IMR-90 (cell line): ENCODE results near the gene SRSF3. TPM values are rescaled to one million over a fixed set of nuclear protein-coding genes. Genes with fewer than 3 reads are reported as not detected.

ENCODE experiments used
- ATAC-seq: fragments of 200-7000 bp; cut with Tn5 transposase; 2 replicates; pipeline ENCODE4 v1.9.1; 2020; ENCODE audit warnings: low read depth, mild to moderate bottlenecking, moderate library complexity
- BruUV-seq: library from RNA; stranded (reverse); fragments of 400-500 nt; replicated peaks from 2 replicates; lab custom pipeline; 2021; lab: Mats Ljungman, UMichigan
- CTCF ChIA-PET: fragments of 300-600 bp; formaldehyde crosslinking; extraction: SDS; loops from one replicate; lab custom pipeline; 2021; ENCODE audit warnings: antibody characterized with exemption; lab: Yijun Ruan, JAX
- POLR2A ChIA-PET: fragments of 300-600 bp; sonication (Branson Sonifier 250); formaldehyde crosslinking; loops from one replicate; lab custom pipeline; 2022; ENCODE audit warnings: antibody characterized with exemption; ENCODE audit not compliant: unreplicated experiment; lab: Charles Lee
- DNase-seq: peaks from one replicate; pipeline ENCODE4 v3.0.0; 2013
- H2AFZ ChIP-seq: replicated peaks from 2 replicates; pipeline ENCODE3; 2013; ENCODE audit warnings: low read length, mild to moderate bottlenecking; ENCODE audit not compliant: poor library complexity
- H2AK5ac ChIP-seq: 2 replicates; pipeline ENCODE4 v1.6.1; 2013; ENCODE audit warnings: low read depth, low read length, inconsistent platforms
- H2AK9ac ChIP-seq: replicated peaks from 2 replicates; pipeline ENCODE3; 2013; ENCODE audit warnings: mild to moderate bottlenecking, low read depth, low read length, moderate library complexity; ENCODE audit not compliant: poor library complexity
- H2BK120ac ChIP-seq: 2 replicates; pipeline ENCODE4 v1.6.1; 2013; ENCODE audit warnings: low read depth, low read length, inconsistent platforms
- H2BK15ac ChIP-seq: 3 replicates; pipeline ENCODE4 v1.6.1; 2013; ENCODE audit warnings: low read depth, low read length, inconsistent platforms
- H2BK20ac ChIP-seq: 2 replicates; pipeline ENCODE4 v1.6.1; 2013; ENCODE audit warnings: low read depth, mild to moderate bottlenecking, inconsistent platforms, low read length, moderate library complexity
- H2BK5ac ChIP-seq: 2 replicates; pipeline ENCODE4 v1.6.1; 2013; ENCODE audit warnings: mild to moderate bottlenecking, low read depth, low read length, inconsistent platforms; ENCODE audit not compliant: poor library complexity, severe bottlenecking
- H3K14ac ChIP-seq: replicated peaks from 2 replicates; pipeline ENCODE4 v1.6.1; 2013; ENCODE audit warnings: low read depth, low read length, inconsistent platforms
- H3K18ac ChIP-seq: 2 replicates; pipeline ENCODE4 v1.6.1; 2013; ENCODE audit warnings: low read depth, low read length, control low read depth
- H3K23ac ChIP-seq: 2 replicates; pipeline ENCODE4 v1.6.1; 2013; ENCODE audit warnings: low read depth, low read length, inconsistent platforms
- H3K27ac ChIP-seq: 2 replicates; pipeline ENCODE4 v1.5.1; 2013; ENCODE audit warnings: mild to moderate bottlenecking, control low read depth, low read length; ENCODE audit not compliant: insufficient read depth
- H3K27me3 ChIP-seq: 2 replicates; pipeline ENCODE4 v1.6.1; 2013; ENCODE audit warnings: low read length; ENCODE audit not compliant: control insufficient read depth, insufficient read depth
- H3K36me3 ChIP-seq: 2 replicates; pipeline ENCODE4 v1.6.1; 2013; ENCODE audit warnings: low read length, mixed read lengths; ENCODE audit not compliant: control insufficient read depth, insufficient read depth
- H3K4ac ChIP-seq: 2 replicates; pipeline ENCODE4 v1.6.1; 2013; ENCODE audit warnings: low read depth, low read length, inconsistent platforms
- H3K4me1 ChIP-seq: 2 replicates; pipeline ENCODE4 v1.6.1; 2013; ENCODE audit warnings: low read length, mixed read lengths; ENCODE audit not compliant: control insufficient read depth, insufficient read depth
- H3K4me2 ChIP-seq: 2 replicates; pipeline ENCODE4 v1.6.1; 2013; ENCODE audit warnings: low read depth, mild to moderate bottlenecking, control low read depth, low read length, moderate library complexity
- H3K4me3 ChIP-seq: 2 replicates; pipeline ENCODE4 v1.5.1; 2013; ENCODE audit warnings: low read depth, mild to moderate bottlenecking, control low read depth, low read length, moderate library complexity; ENCODE audit not compliant: insufficient read depth
- H3K56ac ChIP-seq: 2 replicates; pipeline ENCODE4 v1.6.1; 2013; ENCODE audit warnings: low read length, inconsistent platforms; ENCODE audit not compliant: insufficient read depth; ENCODE audit errors: extremely low read depth
- H3K79me1 ChIP-seq, 2 experiments: 2 replicates each; pipeline ENCODE4 v1.6.1; 2013; ENCODE audit warnings: low read length in 2 of 2, inconsistent platforms in 1 of 2, low read depth in 1 of 2
- H3K9ac ChIP-seq: 2 replicates; pipeline ENCODE4 v1.6.1; 2013; ENCODE audit warnings: low read depth, low read length, control low read depth
- H3K9me1 ChIP-seq: 2 replicates; pipeline ENCODE4 v1.6.1; 2013; ENCODE audit warnings: low read length, inconsistent platforms; ENCODE audit not compliant: insufficient read depth
- H3K9me3 ChIP-seq: 2 replicates; pipeline ENCODE4 v1.6.1; 2013; ENCODE audit warnings: low read length; ENCODE audit not compliant: control insufficient read depth, insufficient read depth
- H4K20me1 ChIP-seq: 2 replicates; pipeline ENCODE4 v1.6.1; 2013; ENCODE audit warnings: low read length, inconsistent platforms; ENCODE audit not compliant: insufficient read depth
- H4K5ac ChIP-seq: 2 replicates; pipeline ENCODE4 v1.6.1; 2013; ENCODE audit warnings: mild to moderate bottlenecking, low read depth, low read length, control low read depth
- H4K8ac ChIP-seq, 2 experiments: 2 replicates each; pipeline ENCODE4 v1.6.1; 2013; ENCODE audit warnings: low read depth in 2 of 2, low read length in 2 of 2, control low read depth in 1 of 2, inconsistent platforms in 1 of 2
- H4K91ac ChIP-seq: 2 replicates; pipeline ENCODE4 v1.6.1; 2013; ENCODE audit warnings: low read depth, low read length, inconsistent platforms; ENCODE audit not compliant: insufficient read depth
- CHD1 ChIP-seq: IDR thresholded peaks from 2 replicates; pipeline ENCODE4 v1.6.1; 2012; ENCODE audit warnings: low read depth, low read length, improper control_type of control experiment
- POLR2A ChIP-seq: IDR thresholded peaks from 2 replicates; pipeline ENCODE4 v1.6.1; 2012; ENCODE audit warnings: mild to moderate bottlenecking, low read depth, low read length
- RAD21 ChIP-seq: IDR thresholded peaks from 2 replicates; pipeline ENCODE4 v1.6.1; 2012; ENCODE audit warnings: low read length, improper control_type of control experiment
- RCOR1 ChIP-seq: IDR thresholded peaks from 2 replicates; pipeline ENCODE4 v1.6.1; 2012; ENCODE audit warnings: mild to moderate bottlenecking, low read length, improper control_type of control experiment; ENCODE audit not compliant: insufficient replicate concordance
- RFX5 ChIP-seq: IDR thresholded peaks from 2 replicates; pipeline ENCODE4 v1.8.0; 2012; ENCODE audit warnings: low read depth, mild to moderate bottlenecking, low read length, moderate library complexity
- USF2 ChIP-seq: fragments of 150-350 bp; IDR thresholded peaks from 2 replicates; pipeline ENCODE4 v1.6.1; 2017; ENCODE audit warnings: mild to moderate bottlenecking, antibody characterized with exemption, low read length, low read depth
- WGBS, 2 experiments: methylation state at CpG; one replicate each; pipeline versions ENCODE4 v1.1.5 to v1.1.7; 2013; ENCODE audit warnings: missing lambda C conversion rate in 2 of 2; ENCODE audit not compliant: insufficient read length in 1 of 2; ENCODE audit errors: extremely low coverage in 2 of 2; 5-methylcytosine and 5-hydroxymethylcytosine counted together
- dilution Hi-C: fragments of 300-500 bp; cut with HindIII; formaldehyde crosslinking; loops from one replicate; pipeline ENCODE4 v1.14.3; 2018; ENCODE audit warnings: low sequenced_read_pairs; ENCODE audit not compliant: unreplicated experiment
- in situ Hi-C: fragments of 300-500 bp; cut with MboI; formaldehyde crosslinking; loops from 3 replicates; pipeline ENCODE4 v1.14.3; 2019; ENCODE audit warnings: low sequenced_read_pairs, inconsistent platforms, mixed read lengths
- intact Hi-C: fragments of 100-400 bp; cut with micrococcal nuclease; formaldehyde crosslinking; loops from 2 replicates; pipeline ENCODE4 v1.10.0; 2022
- polyA plus RNA-seq, 3 experiments: library from polyadenylated mRNA; depleted of rRNA; stranded (reverse); fragments of >200 nt; gene quantifications; 2 replicates each; pipeline ENCODE4 v1.2.3, GENCODE V29; 2012; ENCODE audit warnings: low replicate concordance in 1 of 3
- total RNA-seq: library from RNA; depleted of rRNA; stranded (reverse); fragments of >200 nt; gene quantifications from 2 replicates; pipeline ENCODE4 v1.2.3, GENCODE V29; 2012

SRSF3 gene
- total and polyA plus RNA-seq, 2 of the 4 experiments (the other 2 are of a cell fraction): 237 to 297 TPM

- no peak overlapping the region for H3K56ac ChIP-seq
- in situ Hi-C loops (no loop called here), intact Hi-C loops (loop anchor here (10.0 kb wide), 1 partner anchor 387 kb away; no protein-coding TSS in a partner anchor), dilution Hi-C loops (no loop called here)
- no peak for TF ChIP-seq RFX5
- TF ChIP-seq RAD21: no peak
- no peak for TF ChIP-seq POLR2A
- TF ChIP-seq USF2: no peak
- TF ChIP-seq RCOR1: no peak
- no peak for TF ChIP-seq CHD1
- DNase-seq (peak; percentile 91), ATAC-seq (peak; percentile 58)
- H2AFZ ChIP-seq: no peak overlapping the region
- H3K79me1 ChIP-seq: peaks cover 0 to 35% of the 10 kb centered on the region in 2 experiments; a peak in 2 of 4 replicates
- H4K91ac ChIP-seq: no peak overlapping the region
- peak overlapping the region; percentile 11; the same call in 1 of the 2 replicates for H3K4me2 ChIP-seq
- H2AK9ac ChIP-seq: no peak overlapping the region
- H3K36me3 ChIP-seq: no peaks in the 10 kb centered on the region
- peak overlapping the region; percentile 60; the same call in 1 of the 2 replicates for H2AK5ac ChIP-seq
- H3K4me1 ChIP-seq: peaks cover 13% of the 10 kb centered on the region
- no peak overlapping the region for H3K27ac ChIP-seq
- H2BK20ac ChIP-seq: no peak overlapping the region; the same call in 1 of the 2 replicates
- no peaks in the 10 kb centered on the region for H3K9me3 ChIP-seq
- no CpG with 5 or more reads among the region's 4 CpGs for WGBS, 2 experiments
- no peak overlapping the region for H3K18ac ChIP-seq
- ChIA-PET POLR2A (interaction anchor here (0.9 to 1.3 kb wide), 2 partner anchors 51 to 54 kb away, joined by 3 to 4 read pairs; partner anchors contain the start of gene CDKN1A), CTCF (interaction anchor here (0.6 kb wide), 1 partner anchor 13 kb away, joined by 3 read pairs; no protein-coding TSS in a partner anchor)
- no peaks in the 10 kb centered on the region for H3K27me3 ChIP-seq
- BruUV-seq: no TSS peak
- no peak overlapping the region for H4K5ac ChIP-seq
- H4K20me1 ChIP-seq: peaks cover 24% of the 10 kb centered on the region; the same call in 1 of the 2 replicates
- H3K14ac ChIP-seq: 0 out of 2 replicates have a peak overlapping the region, but pooled peaks have one; percentile 40
- peaks cover 12% of the 10 kb centered on the region for H3K9me1 ChIP-seq
- peak overlapping the region; percentile 10; the same call in 1 of the 2 replicates for H3K23ac ChIP-seq
- no peak overlapping the region for H2BK120ac ChIP-seq
- no peak overlapping the region for H3K4me3 ChIP-seq
- H4K8ac ChIP-seq: peak overlapping the region in 1 of 2 experiments; percentile 29; a peak in 1 of 4 replicates
- H2BK5ac ChIP-seq: no peak overlapping the region
- peak overlapping the region; percentile 57 for H3K4ac ChIP-seq
- no peak overlapping the region for H2BK15ac ChIP-seq
- no peak overlapping the region for H3K9ac ChIP-seq
These were observed 33.7 kb downstream of the SRSF3 start for GRCh38 chr6:36627801-36628246.
